ENCODE results near the gene TANGO6. TPM values are rescaled to one million over a fixed set of nuclear protein-coding genes. Genes with fewer than 3 reads are reported as not detected.

TANGO6 gene
- total RNA-seq, 1 experiment from 2014 or later, result 18.0 TPM

- CTCF ChIA-PET, result interaction anchor here (0.6 kb wide), 1 partner anchor 396 kb away, joined by 7 read pairs; no protein-coding TSS in a partner anchor
- no TSS peak for BruUV-seq (replicated peaks)
- Histone ChIP-seq H3K27me3 (replicated peaks; ENCODE audit: insufficient read depth, low read depth, low read length, poor library complexity) (no peaks in the 10 kb centered on the region), H3K9me3 (ENCODE audit: low read depth, low read length, poor library complexity, severe bottlenecking) (peaks cover 7% of the 10 kb centered on the region), H3K27ac (ENCODE audit: low read depth, low read length, poor library complexity, severe bottlenecking) (no peak overlapping the region), H3K4me1 (ENCODE audit: insufficient read depth, low read length, poor library complexity, severe bottlenecking) (peaks cover 7% of the 10 kb centered on the region), H3K4me3 (ENCODE audit: low read depth, low read length, poor library complexity, severe bottlenecking) (no peak overlapping the region), H3K36me3 (ENCODE audit: insufficient read depth, low read length, poor library complexity, severe bottlenecking) (peaks cover 5% of the 10 kb centered on the region)
- TF ChIP-seq EZH2 (IDR thresholded peaks at IDR 0.05; ENCODE audit: borderline replicate concordance, low read depth, low read length, poor library complexity, severe bottlenecking) (no peak), CTCF (conservative IDR thresholded peaks at IDR 0.05; ENCODE audit: low read depth, low read length) (no peak)
- POLR2A ChIA-PET (ENCODE audit: low non-redundant PET), result no interaction called here
- intact Hi-C loops (cut with micrococcal nuclease; ENCODE audit: unreplicated experiment), result no loop called here
- peak; percentile 70 for DNase-seq (ENCODE audit: low spot score)
These were observed 196.1 kb downstream of the TANGO6 start for GRCh38 chr16:69039333-69039941.

GRCh38 chr16:69040144-69040909 lies 197.0 kb downstream of the TANGO6 start:
- H3K4me1 ChIP-seq (ENCODE audit: insufficient read depth, low read length, poor library complexity, severe bottlenecking), result peaks cover 7% of the 10 kb centered on the region
- intact Hi-C loops (cut with micrococcal nuclease; ENCODE audit: unreplicated experiment), result no loop called here
- H3K9me3 ChIP-seq (ENCODE audit: low read depth, low read length, poor library complexity, severe bottlenecking), result peaks cover 7% of the 10 kb centered on the region
- peaks cover 5% of the 10 kb centered on the region for H3K36me3 ChIP-seq (ENCODE audit: insufficient read depth, low read length, poor library complexity, severe bottlenecking)
- ChIA-PET CTCF (interaction anchor here (0.6 kb wide), 1 partner anchor 85 kb away, joined by 3 read pairs; no protein-coding TSS in a partner anchor), POLR2A (ENCODE audit: low non-redundant PET) (no interaction called here)
- no peak overlapping the region for H3K27ac ChIP-seq (ENCODE audit: low read depth, low read length, poor library complexity, severe bottlenecking)
- BruUV-seq (replicated peaks), result no TSS peak
- DNase-seq (ENCODE audit: low spot score), result peak; percentile 17
- no peak for TF ChIP-seq CTCF (conservative IDR thresholded peaks at IDR 0.05; ENCODE audit: low read depth, low read length)
- no peak for TF ChIP-seq EZH2 (IDR thresholded peaks at IDR 0.05; ENCODE audit: borderline replicate concordance, low read depth, low read length, poor library complexity, severe bottlenecking)
- no peaks in the 10 kb centered on the region for H3K27me3 ChIP-seq (replicated peaks; ENCODE audit: insufficient read depth, low read depth, low read length, poor library complexity)
- no peak overlapping the region for H3K4me3 ChIP-seq (ENCODE audit: low read depth, low read length, poor library complexity, severe bottlenecking)

GRCh38 chr16:69048328-69049120 lies 205.2 kb downstream of the TANGO6 start:
- no peak for TF ChIP-seq CTCF (conservative IDR thresholded peaks at IDR 0.05; ENCODE audit: low read depth, low read length)
- no peak for TF ChIP-seq EZH2 (IDR thresholded peaks at IDR 0.05; ENCODE audit: borderline replicate concordance, low read depth, low read length, poor library complexity, severe bottlenecking)
- Histone ChIP-seq H3K27me3 (replicated peaks; ENCODE audit: insufficient read depth, low read depth, low read length, poor library complexity) (no peaks in the 10 kb centered on the region), H3K27ac (ENCODE audit: low read depth, low read length, poor library complexity, severe bottlenecking) (no peak overlapping the region), H3K36me3 (ENCODE audit: insufficient read depth, low read length, poor library complexity, severe bottlenecking) (no peaks in the 10 kb centered on the region), H3K4me3 (ENCODE audit: low read depth, low read length, poor library complexity, severe bottlenecking) (no peak overlapping the region), H3K4me1 (ENCODE audit: insufficient read depth, low read length, poor library complexity, severe bottlenecking) (no peaks in the 10 kb centered on the region), H3K9me3 (ENCODE audit: low read depth, low read length, poor library complexity, severe bottlenecking) (no peaks in the 10 kb centered on the region)
- BruUV-seq (replicated peaks), result no TSS peak
- intact Hi-C loops (cut with micrococcal nuclease; ENCODE audit: unreplicated experiment), result no loop called here
- DNase-seq (ENCODE audit: low spot score), result no peak
- ChIA-PET CTCF (no interaction called here), POLR2A (ENCODE audit: low non-redundant PET) (no interaction called here)
